GM18502 (cell line): ENCODE data around the gene FBN1.

Experiments used
- ATAC-seq: cut with Tn5 transposase; IDR thresholded peaks from one replicate; pipeline ENCODE4 v1.9.1; 2021; ENCODE audit warnings: mild to moderate bottlenecking; ENCODE audit not compliant: unreplicated experiment, poor library complexity

Gene FBN1

DNA sequence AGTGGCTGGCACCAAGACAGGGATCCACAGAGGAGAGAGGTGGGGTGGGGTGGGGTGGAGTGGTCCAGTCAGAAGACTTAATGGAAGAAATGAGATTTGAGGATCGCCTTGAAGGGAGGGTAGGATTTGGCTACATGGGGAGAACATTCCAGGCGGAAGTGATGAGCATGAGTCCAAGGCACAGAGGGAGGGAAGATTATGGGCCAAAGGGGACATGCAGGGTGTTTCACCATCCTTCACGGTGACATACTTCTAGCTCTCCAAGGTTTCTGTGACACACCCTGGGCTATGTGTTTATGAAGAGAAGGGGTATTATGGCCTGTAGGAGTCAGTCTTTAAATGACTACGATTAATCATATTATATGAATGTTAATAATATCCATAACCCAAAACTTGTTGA lies 7.7 kb upstream of the FBN1 start:
- no peak for ATAC-seq

DNA sequence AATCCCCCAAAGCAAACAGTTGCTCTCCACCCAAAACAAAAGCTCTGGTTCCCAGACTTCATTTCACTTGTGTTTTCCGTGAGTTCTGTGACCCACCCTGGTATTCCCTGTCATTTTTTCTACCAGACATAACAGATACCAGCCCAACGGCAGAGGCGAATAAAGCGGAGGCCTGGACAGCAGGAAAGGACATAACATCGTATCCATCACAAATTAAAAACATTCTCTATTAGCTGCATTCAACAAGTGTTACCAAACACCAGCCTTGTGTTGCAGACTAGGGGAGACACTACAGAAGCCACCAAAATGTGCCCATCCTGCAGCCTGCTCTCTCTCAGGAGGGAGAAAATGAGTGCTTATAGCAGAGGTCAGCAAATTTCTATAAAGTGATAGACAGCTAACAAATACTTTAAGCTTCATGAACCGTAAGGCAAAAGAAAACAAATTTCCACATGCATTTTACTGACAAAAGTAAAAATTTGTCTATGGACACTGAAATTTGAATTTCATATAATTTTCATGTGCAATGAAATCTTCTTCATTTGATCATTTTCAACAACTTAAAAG lies 7.1 kb upstream of the FBN1 start:
- no peak for ATAC-seq

DNA sequence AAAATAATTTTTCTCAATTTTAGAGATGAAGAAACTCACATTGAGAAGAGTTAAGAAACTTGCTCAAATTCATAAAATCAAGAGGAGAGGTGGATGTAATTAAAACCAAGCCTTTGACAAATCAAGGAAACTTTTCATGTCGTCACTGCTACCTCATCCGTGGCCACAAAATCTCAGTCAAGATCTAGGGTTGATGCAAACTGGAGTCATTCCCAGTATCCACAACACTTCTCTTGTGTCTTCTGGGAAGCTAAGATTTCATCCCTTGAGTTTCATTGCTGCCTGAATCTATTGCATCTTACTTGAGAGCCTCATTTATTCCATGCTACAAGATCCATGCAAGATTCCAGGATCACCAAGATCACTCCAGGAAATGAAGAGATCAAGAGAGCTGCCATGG lies 5.4 kb upstream of the FBN1 start:
- no peak for ATAC-seq

DNA sequence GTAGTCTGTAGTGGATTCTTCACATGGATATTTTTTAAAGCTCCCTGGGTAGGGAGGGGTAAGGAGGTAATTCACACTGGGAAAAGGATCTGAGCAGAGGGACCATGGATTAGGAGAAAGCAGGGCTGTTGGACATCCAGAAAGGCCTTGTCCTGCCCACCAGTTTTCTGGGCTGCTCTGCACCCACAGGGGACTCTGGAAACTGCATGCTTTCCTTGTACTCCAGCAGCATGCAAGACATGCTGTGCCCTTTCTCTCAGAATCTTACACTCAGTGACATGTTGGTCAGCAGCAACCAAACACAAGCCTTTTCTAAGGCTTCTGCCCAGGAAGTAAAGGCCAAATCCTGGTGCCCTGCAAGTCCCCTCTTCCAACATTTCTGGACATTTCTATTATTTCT lies 2.5 kb upstream of the FBN1 start:
- no peak for ATAC-seq

DNA sequence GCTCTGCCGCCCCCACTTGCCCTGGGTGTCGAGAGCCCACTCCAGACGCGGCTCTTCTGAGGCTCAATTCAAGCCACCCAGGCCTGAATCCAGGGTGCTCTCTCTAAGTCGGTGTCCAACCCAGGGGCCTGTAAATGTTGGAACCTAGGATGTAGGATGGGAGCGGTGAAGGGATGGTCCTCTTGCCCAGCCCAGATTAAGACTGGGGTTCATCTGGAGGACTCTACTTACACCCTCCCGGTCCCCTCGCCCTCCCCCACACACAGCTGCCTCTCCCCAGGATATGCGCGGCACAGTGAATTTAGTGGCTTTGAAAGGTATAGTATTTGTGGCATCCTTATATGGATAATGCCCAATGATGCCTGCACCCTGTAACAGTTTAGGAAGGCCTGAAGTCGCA lies 822 bp upstream of the FBN1 start:
- no peak for ATAC-seq

DNA sequence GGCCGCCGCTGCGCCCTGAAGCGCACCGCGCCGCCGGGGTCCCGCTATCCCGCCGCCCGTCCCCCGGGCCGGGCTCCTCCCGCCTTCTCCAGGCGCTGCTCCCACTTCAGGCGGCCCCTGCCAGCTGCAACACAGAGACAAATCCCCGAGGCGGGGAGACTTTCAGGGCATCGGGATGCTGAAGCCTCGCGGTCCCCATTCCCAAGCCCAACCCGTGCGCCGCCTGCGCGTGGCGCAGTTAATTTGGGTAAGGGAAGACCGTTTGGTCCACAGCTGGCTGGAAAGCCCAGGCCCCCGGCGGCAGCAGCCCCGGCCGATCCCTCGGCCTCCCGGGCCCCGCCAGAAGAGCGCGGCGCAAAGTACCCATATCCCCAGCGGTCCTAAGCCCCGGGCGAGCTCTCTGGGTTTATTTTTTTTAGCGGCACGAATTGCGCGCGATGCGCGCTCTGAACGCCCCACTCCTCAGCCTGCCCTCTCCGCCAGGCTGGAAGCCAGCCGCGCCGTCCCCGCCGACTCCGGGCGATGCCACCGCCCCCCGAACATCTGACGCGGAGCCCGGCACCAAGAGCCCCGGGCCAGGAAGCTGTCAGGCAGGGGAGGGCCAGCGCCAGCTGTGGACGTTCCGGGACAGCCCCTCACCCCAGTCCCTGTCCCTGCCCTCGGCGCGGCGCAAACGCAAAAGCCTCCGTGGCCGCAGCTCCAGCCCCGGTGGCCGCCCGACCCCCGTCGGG lies 517 bp downstream of the FBN1 start:
- ATAC-seq = peak; percentile 34

DNA sequence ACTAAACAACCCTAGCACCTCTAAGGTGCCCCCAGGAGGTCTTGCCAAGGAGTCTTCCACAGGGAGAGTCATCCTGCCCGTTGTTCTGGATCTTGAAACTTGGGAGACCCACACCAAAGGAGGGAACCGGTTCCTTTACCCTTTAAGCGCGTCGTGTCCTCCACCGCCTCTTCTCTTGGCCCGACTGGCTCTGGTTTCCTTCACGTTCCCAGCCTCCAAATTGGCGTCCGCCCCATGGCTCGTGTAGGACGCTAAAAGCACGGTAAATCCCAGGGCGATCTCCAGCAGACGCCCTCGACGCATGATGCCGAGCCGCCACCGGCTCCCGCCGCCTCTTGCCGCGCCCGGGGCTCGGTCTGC lies 1.1 kb downstream of the FBN1 start:
- peak; percentile 20 for ATAC-seq

DNA sequence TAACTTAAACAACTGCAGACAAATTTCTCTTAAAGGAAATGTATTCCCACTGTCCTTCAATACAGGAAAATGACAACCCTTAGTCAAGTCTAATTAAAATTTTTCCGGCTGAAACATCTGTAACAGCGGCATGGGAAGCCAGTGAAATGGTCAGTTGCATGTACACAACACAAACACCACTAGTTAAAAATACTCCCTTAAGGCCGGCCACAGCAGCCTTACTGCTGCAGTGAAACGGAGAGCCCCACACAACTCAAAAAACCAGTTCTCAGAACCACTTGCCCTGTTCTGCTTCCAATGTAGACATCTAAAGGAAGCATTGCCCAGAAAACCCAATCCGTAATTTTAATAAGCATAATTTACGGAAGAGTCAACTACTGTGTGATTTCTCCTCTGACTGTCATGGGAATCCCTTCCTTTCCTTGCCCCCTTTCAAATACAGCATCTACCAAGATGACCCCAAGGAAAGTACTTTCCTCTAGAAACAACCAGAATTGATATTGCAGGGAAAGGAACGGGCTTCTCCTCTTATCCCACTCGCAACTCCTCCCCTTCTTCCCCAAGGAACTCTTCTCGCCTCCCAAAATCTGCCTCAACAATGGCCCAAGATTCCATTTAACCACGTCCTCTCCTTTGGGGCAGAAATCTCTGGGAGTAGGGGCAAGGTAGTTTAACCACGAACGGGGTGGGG lies 1.6 kb downstream of the FBN1 start:
- no peak for ATAC-seq

DNA sequence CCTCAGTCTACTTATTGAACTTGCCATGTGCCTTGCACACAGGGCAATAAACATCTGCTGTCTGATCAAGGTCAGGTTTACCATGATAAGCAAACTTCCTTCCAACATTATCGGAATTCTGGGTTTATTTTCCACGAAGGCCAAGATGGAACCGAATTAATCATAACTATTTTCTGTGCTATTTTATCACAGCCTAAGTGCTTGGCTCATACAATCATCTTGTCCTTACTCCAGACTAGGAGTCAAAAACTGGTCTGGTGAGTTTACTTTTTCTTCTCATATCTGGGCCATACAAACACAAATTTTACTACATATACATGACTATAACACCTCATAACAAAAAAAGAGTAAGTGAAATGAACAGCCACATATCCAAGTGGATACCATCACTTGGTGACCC lies 2.3 kb downstream of the FBN1 start:
- no peak for ATAC-seq

DNA sequence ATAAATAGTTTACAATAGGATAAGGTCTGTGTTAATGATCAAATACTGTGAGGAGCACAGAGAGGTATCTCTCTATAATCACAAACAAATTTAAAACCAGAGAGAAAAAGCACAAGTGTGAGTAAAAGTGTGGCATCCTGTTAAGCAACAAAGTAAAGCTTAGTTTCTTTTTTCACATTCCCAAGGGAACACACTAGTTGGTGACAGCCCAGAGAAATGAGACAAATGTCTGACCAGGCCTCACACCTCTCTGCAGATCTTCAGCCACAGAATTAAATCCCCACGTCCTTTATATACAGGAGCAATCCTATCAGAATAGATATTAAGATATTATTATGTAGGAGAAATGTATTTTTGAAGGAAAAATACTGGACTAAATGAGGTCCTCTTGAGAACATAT lies 2.7 kb downstream of the FBN1 start:
- no peak for ATAC-seq

DNA sequence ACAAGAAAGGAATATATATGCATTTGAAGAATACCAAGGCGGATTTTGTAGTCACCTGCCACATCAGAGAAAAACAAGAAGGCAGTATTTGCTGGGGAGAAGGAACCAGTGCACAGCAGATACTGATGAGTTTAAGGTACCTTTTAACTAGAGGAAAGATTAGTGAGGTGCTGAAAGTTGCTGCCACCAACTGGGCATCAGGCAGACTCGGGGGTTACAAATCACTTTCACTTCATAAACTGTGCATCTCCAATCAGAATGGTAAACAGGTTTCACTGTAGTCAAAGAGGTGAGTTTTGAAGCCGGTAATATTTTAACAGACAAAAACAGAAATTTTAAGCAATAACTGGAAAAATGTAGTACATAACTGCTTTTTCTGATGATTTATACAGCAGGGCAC lies 4.1 kb downstream of the FBN1 start:
- peak; percentile 23 for ATAC-seq

DNA sequence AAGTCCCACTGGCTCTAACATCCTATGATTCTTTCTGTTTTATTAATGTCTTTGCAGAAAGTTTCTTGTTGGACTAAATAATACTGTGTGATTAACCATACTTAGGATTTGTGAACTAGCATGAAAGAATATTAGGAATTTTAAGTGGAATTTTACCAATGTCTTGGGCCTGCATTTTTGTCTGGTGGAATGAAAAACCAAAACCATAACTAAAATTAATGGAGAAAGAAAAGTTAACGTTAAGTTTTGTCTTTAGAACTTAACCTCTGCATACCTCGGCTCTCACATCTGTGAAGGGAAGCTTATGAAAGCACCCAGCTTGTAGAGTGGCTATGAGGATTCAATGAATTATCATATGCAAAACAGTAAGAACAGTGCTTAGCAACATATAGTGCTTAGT lies 6.5 kb downstream of the FBN1 start:
- no peak for ATAC-seq

DNA sequence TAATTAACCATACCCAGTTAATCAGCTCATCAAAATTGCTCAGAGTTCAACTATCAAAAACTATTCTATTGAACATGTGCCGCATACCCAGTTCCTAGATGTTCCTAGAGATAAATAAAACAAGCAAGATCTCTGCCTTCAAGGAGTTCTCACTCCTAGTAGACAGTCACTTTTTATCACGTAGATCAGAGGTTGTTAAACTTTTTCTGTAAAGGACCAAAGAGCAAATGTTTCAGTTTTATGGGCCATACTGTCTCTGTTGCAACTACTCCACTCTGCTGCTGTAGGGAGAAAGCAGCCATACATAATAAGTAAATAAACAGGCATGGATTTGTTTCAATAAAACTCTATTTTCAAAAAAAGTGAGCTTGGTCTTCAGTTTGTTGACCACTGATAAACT lies 7.9 kb downstream of the FBN1 start:
- no peak for ATAC-seq

DNA sequence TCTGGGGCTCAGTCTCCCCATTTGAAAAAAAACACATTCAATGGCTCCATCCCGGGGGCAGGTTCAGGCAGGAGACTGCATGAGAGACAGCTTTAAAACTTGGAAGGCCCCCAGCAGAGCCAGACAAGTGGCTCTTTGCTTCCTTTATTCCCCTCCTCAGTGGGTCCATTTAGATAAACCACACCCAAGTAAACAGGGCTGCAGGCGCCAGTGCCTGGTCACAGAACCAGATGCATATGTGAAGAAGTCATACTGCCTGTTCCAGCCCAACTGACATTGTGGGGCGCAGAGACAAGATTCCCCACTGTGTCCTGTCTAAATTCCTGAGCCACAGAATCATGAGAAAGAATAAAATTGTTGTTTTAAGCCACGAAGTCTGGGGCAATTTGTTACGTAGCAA lies 9.0 kb downstream of the FBN1 start:
- ATAC-seq = no peak

DNA sequence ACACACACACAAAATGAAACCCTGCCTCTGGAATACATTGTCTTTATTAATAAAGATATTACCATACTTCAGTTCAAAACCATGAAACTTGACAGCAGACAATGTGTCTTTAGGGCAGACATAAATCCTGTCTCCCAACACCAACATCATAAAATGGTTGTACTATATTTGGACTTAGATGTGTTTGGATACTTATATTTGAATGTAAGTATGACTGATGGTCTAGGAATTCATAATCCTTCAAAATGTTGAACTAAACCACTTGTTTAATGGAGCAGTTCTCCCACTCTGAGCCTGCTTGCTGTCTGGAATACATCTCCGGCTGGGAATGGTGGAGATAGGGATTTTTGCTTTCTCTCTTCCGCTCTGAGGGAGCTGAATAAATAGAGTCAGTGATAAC lies 10.6 kb downstream of the FBN1 start:
- ATAC-seq = no peak

DNA sequence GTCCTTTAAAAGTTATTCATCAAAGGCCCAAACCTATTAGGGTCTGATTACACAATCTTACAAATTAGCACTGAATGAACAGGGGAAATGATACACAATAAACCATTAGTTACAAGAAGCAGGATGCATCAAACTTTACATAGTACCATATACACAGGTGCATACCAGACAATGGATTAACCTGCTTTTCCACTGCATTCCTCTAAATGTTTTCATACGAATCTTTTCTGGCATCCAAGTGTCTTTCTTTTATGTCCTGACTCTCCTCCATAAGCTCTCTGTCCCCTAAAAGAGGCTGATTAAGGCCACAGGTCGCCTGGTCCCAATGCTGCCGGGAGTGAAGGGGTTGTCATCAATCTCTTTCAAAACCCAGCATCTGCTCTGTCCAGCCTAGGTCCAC lies 11.4 kb downstream of the FBN1 start:
- no peak for ATAC-seq

DNA sequence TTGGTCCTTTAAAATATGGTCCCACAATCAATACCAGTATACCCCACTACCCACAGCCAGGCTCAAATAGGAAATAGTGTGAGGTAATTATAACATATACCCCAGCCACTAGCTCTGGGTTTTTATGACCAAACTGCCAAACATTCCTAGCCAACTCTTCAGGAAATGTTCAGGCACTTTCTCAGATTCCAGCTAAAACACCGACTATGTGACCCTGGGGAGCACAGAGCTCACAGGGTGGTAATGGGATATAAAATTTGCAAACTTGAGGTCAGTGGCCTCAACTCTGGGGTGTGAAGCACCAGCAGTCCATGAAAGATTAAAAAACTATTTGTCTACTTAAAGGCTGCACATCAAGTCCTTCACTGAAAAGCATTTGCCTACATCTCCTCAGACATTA lies 12.9 kb downstream of the FBN1 start:
- ATAC-seq = no peak

DNA sequence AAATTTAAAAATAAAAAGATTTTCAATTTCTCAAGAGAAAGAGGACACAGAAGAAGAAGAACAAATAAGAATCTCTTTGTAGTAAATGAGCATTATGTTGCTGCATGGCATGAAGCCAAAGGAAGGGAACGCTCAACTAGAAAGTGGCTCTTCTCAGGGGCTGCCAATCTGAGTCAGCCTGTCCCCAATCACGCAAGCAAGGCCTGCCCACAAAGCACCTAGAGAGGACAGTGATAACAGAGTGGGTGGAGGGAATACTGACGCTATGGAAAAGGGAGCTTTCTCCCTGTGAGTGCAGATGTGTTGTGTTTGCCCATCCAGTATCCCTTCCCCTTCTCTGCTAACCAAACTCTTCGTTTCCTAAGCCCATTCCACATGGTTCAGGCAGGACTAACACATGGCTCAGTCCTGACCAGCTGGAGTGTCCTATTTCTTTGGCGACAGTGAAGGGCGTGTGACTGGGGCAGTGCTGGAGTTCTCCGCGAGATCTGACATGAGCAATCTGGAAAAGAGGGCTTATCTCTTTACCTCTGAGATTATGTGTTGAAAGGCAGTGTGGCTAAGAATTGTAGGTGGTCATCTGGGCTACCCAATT lies 14.2 kb downstream of the FBN1 start:
- no peak for ATAC-seq

DNA sequence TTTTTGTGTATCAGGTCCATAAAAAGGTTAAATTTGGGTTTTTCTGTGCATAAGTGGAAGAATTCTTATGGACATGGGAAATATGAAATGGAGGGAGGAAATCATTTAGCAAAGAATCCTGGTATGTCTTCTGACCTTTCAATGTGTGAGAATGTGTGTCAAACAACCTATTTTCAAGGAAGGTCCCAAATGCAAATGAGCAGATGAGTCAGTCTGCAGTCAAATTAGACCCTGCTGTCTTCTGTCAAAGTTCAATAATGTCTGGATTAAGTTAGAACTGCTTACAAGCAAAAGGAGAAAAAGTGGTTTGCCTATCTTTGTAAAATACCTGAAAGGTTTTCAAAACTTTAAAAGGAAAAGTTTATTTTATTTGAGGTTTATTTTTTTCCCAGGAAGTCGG lies 15.3 kb downstream of the FBN1 start:
- no peak for ATAC-seq

DNA sequence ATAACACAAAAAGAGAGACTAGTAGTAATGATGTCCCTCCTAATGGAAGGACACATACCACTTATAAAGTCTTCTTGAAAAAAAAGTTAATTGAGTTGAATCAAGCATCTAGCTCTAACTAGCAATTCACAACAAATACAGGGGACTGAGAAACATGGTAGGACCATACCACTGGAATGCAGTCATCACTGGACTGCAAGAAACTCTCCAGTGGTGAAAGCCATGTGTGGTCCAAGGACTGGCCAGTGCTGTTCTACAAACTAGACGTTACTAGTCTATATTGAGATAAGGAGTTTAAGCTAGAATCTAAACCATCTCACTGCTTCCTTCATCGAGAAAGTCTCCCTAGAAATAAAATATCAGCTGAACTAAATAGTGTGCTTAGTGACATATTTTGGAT lies 16.7 kb downstream of the FBN1 start:
- ATAC-seq = no peak

DNA sequence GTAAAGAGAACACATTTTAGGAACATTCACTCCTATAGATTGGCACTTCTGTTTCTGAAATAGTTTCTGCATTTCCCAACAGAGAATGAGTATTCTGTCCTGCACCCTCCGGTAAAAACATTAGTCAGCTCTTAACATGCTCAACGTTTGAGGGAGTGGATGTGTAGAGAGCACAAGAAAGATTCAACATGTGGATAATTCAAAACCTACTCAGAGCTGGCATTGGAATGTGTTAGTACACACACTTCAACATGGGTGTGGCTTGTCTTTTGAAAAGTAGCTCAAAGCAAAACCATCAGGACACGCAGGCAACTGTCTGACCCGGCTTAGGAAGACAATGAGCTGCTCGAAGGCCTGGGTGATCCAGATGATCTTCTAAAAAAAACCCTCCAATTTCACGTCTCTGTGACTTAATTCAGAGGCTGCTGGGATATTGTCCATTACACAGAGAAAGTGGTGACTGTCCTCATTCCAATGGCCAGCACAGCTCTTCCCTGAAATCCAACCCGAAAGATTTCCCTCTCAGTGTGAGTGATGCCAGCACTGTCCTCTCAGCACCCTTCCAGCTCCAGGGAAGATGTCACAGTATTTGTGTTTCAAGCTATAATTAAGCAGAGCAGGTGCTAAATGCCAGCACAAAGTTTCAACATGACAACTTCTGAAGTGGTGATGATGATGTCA lies 18.1 kb downstream of the FBN1 start:
- no peak for ATAC-seq
